ENCODE data around the gene NDUFS6.
A peak's percentile ranks its signal among the peaks of the same experiment; 100 is the strongest.

Gene NDUFS6

GRCh38 chr5:1765880-1766235, 35.3 kb upstream of the NDUFS6 start:
- no peak for DNase-seq

GRCh38 chr5:1767524-1768282, 33.5 kb upstream of the NDUFS6 start:
- DNase-seq, result no peak

GRCh38 chr5:1768283-1769000, 32.8 kb upstream of the NDUFS6 start:
- no peak for DNase-seq

DNA sequence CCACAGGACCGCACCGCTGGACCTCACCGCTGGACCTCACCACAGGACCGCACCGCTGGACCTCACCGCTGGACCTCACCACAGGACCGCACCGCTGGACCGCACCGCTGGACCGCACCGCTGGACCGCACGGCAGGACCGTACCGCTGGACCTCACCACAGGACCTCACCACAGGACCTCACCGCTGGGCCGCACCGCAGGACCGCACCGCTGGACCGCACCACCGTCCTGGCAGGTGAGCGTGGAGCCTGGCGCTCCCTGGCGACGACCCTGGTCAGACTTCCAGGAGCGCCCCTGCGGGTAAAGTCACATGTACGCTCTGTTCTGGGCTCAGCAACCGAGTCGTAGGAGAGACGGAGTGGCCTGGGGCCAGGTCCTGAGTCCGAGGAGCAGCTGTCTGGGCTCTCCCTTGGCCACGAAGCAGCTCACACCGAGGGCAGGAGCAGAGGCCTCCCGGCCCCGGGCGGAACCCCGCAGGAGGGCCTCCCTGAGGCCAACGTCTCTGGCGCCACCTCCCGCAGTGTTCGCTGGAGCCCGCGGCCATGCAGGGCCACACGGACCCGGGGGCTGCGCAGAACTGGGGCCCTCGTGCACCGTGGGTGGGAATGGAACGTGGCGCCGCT, 32.1 kb upstream of the NDUFS6 start:
- DNase-seq, result no peak

DNA sequence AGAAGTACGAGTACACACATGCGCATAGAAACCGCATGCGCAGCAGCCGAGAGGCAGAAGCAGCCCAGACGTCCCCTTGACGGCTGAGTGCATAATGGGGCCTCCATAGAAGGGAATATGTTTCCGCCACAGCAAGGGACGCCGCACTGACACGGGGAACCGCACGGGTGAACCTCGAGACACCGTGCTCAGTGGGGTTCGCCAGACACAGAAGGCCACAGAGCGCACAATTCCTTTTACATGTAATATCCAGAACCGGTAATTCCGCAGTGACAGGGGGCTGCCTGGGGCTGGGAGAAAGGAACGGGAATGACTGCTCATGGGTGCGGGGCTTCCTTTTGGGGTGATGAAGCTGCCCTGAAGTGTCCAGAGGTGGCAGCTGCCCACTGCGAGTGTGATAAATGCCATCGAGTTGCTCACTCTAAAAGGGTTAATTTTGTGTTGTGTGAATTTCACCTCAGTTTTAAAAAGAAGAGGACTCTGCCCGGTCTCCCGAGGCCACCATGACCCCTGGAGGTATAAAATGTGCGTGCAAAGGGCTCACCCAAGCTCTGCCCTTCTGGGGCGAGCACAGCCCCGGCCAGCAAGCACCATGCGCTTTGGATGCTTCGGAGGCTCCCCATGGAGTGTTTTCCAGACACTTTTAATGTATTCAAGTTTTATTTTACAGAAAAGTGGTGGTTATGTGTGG, 31.3 kb upstream of the NDUFS6 start:
- no peak for DNase-seq

GRCh38 chr5:1770443-1770802, 30.8 kb upstream of the NDUFS6 start:
- DNase-seq, result no peak

GRCh38 chr5:1771149-1772065, 29.8 kb upstream of the NDUFS6 start:
- DNase-seq, result no peak

GRCh38 chr5:1772634-1773033, 28.6 kb upstream of the NDUFS6 start:
- peak; percentile 22 for DNase-seq

DNA sequence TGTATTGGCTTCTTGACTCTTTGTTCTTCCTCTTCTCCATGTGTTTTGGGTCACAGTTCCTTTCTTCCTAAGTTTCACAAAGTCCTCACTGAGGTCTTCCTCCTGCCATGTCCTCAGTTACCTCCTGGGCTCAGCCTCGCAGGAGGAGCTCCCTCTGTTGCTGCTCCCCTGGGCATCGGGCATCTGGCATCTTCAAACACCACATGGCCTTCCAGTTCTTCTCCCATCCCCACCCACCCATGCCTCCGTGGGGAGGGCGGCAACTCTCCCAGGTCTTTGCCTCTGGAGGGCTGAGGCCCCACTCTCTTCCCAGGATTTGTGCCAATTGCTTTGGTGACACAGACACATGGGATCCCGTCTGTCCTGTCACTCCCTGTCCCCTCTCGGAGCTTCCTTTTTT, 24.4 kb upstream of the NDUFS6 start:
- DNase-seq, result no peak

GRCh38 chr5:1777281-1778137, 23.7 kb upstream of the NDUFS6 start:
- no peak for DNase-seq

GRCh38 chr5:1778138-1779020, 22.8 kb upstream of the NDUFS6 start:
- DNase-seq, result no peak

- DNase-seq, result no peak
Observed at GRCh38 chr5:1779021-1779680, 22.1 kb upstream of the NDUFS6 start.

DNA sequence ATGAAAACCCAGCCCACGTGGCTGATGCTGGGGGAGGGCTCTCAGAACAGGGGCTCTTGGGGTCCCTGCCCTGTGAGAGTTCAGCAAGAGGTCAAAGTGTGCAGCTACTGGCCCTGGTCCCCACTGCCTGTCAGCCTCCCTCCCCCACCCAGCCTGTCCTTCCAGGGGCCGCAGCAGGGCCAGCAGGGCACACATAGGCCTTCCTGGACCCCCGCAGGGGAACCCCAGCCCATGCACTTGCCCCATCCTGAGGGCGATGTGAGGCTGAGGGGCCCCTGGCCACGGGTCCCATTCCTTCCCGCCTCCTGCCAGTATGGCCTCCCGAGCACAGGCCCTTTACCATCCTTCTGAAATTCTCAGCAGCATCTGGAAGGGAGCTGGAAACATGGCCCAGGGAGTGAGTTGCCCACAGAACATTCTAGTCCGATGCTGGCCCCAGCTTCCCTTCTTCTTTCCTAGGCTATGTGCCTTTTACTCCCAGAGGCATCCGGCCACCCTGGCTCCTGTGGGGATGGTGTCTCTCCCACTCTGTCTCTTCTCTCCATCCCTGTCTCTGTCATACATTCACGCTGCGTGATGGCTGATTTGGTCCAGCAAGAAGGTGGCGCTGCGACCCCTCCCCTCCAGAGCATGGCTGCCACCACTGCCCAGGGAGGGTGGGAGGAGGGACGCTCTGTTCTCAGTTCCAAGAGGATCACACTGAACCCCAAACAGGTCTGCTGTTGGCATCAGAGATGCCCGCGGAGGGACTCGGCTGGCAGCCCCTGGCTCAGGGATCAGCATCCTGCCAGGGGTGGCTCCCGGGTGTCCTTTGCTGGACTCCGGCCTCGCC, 21.2 kb upstream of the NDUFS6 start:
- DNase-seq, result no peak

DNA sequence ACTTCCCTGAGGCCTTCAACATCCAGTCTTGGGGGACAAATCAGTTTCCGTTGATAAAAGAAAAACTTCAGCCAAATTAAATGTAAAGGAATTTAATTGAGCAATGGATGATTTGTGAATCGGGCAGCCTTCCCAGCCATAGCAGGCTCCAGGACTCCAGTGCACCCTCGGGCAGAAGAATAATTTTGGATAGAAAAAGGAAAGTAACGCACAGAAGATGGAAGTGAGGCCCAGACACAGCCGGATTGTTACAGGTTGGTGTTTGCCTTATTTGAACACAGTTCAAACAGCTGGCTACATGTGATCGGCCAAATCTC, 20.6 kb upstream of the NDUFS6 start:
- DNase-seq, result no peak

- DNase-seq, result no peak
Observed at GRCh38 chr5:1781107-1781506, 20.1 kb upstream of the NDUFS6 start.

GRCh38 chr5:1781726-1782384, 19.4 kb upstream of the NDUFS6 start:
- DNase-seq, result no peak

- no peak for DNase-seq
Observed at GRCh38 chr5:1782385-1783215, 18.6 kb upstream of the NDUFS6 start.

- no peak for DNase-seq
Observed at GRCh38 chr5:1783216-1783554, 18.0 kb upstream of the NDUFS6 start.
